ENCODE data around the gene TIMM17A.
"Not testable (repeated sequence)": the region's sequence is repeated elsewhere in the genome, so short reads cannot be mapped to it uniquely, and the experiment has no call there.

Gene TIMM17A

DNA sequence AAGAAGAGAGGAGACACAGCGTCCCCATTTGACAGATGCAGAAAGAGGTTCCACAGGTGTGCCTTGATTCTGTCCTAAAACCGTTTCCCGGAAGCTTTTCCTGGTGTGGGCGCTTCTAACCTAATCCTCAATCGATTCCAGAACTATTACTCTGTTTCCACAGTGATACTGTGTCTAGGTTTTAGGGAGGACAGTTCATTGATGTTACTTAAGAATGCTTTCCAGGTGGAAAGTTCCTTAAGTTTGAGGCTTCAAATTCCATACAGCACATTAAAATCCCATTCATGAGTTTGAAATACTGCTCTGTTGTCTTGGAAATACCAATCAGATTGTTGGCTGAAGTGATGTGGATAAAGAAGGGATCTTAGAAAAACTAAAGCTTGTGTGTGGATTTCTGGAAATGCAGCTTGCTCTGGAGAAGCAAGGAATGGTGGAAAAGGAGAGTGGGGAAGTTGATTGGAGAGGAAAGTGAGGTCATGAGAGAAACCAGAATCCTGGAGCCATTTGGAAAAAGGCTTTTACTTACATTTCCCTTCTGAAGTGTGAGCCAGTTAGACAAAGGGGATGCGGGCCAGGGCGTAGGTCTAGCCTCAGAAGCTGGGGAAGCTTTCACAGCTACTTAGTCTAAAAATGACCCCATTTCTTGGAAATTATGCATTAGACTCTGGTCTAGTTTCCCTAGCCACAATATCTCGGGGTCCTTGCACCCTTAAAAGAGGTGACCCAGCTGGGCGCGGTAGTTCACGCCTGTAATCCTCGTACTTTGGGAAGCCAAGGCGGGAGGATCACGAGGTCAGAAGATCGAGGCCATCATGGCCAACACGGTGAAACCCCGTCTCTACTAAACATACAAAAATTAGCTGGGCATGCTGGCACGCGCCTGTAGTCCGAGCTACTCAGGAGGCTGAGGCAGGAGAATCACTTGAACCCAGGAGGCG is 61.8 kb downstream of the TIMM17A start:
- no peak for DNase-seq

DNA sequence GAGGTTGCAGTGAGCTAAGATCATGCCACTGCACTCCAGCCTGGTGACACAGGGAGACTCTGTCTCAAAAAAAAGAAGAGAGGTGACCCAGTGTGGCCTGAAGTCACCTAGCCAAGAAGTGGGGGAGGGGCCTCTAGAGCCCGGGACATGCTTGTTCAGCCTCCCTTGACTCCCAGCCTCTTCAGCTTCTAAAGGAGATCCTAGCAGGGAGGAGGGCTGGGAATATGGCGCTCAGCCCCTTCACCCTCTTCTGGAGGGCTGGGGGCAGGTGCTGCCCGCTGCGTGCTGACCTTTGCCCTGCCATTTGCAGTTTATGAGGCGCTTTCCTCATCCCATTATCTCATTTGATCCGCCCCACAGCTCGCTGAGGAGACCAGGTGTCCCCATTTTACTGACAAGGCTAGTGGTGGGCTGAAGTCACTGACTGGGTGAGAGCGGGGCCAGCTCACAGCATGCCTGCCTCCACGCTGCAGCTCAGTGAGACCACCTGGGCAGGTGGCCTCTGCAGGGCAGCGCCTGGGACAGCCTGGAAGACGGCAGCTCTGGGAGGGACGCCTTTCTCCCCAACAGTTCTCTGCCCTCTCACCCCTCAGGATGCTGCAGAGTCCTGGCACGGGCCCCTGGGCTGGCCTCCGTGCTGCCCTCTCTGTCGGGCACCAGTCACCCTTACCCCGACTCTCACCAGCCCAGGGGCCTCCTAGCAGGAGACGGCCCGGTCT is 62.6 kb downstream of the TIMM17A start:
- peak; percentile 16 to 70 for DNase-seq

DNA sequence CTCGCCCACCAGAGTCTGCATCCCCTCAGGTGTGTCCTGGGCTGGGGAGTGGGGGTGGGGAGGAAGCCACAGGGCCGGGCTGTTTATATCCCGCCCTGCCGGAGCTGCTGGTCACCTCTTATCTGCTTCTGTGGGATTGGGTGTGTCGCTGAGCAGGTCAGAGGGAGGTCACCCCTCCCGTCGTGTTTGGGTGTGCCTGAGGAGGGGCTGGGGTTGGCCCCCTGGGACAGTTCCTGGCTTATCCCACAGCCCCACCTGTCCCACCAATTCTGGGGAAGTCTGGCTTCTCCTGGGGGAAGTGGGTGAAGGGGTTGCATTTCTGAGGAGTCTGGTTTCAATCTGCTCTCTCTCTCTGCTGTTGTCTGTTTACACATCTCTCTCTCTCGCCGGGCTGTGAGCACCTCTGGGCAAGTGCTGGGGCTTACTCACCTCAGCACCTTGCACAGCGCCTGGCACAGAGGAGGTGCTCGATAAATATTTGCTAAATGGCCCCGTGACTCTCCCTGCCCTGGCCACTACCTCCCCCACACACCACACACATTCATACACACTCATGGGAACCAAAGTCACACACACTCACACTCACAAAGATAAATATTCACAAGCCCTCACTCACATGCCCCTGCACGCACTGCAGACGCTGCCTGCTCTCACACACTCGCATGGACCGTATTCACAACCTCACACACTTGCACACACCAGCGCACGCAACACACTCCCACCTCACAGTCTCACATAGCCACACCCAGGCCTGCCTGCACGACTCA is 63.3 kb downstream of the TIMM17A start:
- peak; percentile 68 to 83 for DNase-seq

DNA sequence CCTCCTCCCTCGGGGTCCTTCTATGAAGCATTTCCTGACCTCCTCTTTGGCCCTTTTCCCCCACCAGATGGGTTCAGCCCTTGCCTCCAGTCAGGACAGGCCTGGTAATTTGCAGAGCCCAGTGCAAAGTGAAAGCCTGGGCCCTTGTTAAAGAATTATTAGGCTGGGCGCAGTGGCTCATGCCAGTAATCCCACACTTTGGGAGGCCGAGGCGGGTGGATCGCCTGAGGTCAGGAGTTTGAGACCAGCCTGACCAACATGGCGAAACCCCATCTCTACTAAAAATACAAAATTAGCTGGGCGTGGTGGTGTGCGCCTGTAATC is 63.9 kb downstream of the TIMM17A start:
- not testable (repeated sequence) for DNase-seq
